ENCODE data around the gene SMARCA2.

DNA sequence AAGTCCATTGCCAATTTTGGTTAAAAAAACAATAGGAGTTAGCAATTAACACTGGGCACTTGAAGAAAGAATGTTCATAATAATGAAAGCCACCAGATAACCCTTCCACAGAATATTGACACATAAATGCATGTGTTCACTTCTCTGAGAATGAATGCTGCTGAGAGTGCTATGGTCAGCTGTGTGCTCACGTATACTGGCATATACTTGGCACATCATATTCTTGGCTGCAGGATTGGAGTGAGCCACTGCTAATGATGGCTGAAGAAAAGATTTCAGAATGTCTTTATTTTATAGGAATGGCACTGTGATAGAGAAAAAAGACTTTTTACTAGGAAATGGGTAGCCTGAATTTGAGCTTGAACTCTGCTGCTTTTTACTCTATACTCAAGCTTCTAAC is 46.0 kb upstream of the SMARCA2 start:
- TF ChIP-seq TEAD4 (IDR thresholded peaks at IDR 0.05) = no peak
- TF ChIP-seq REST (IDR thresholded peaks at IDR 0.05; ENCODE audit: low read depth) = no peak
- TF ChIP-seq YY1 (IDR thresholded peaks at IDR 0.05; ENCODE audit: low read depth) = no peak
- TF ChIP-seq NFIC (IDR thresholded peaks at IDR 0.05) = no peak
- TF ChIP-seq EGR1 (IDR thresholded peaks at IDR 0.05) = no peak
- no peak for TF ChIP-seq CEBPB (IDR thresholded peaks at IDR 0.05)
- no peak for TF ChIP-seq TCF12 (IDR thresholded peaks at IDR 0.05; ENCODE audit: low read depth)
- no peak for TF ChIP-seq RAD21 (IDR thresholded peaks at IDR 0.05; ENCODE audit: low read depth)
- no peak for TF ChIP-seq EP300 (IDR thresholded peaks at IDR 0.05; ENCODE audit: borderline replicate concordance)
- no peak for TF ChIP-seq USF1 (IDR thresholded peaks at IDR 0.05)
- TF ChIP-seq, protein P1, sequence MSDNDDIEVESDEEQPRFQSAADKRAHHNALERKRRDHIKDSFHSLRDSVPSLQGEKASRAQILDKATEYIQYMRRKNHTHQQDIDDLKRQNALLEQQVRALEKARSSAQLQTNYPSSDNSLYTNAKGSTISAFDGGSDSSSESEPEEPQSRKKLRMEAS (IDR thresholded peaks at IDR 0.05) = no peak
- TF ChIP-seq CREB1 (IDR thresholded peaks at IDR 0.05; ENCODE audit: low read depth) = no peak

All from Ishikawa (cell line).